Sigmoid colon (tissue), 7 donors: ENCODE data around the gene MECP2. TPM values are rescaled to one million over a fixed set of nuclear protein-coding genes. Genes with fewer than 3 reads are reported as not detected.

Source experiments
- DNase-seq: peaks from one replicate; pipeline ENCODE4 v3.0.0-alpha.2; 2019
- H3K27ac ChIP-seq, 4 donors: fragments of 200-600 bp; sonication (generic); one replicate each; pipeline ENCODE4 v1.5.1; 2016 to 2019; ENCODE audit warnings: mild to moderate bottlenecking in 1 of 4
- H3K27me3 ChIP-seq, 3 donors: fragments of 200-600 bp; sonication (generic); one replicate each; pipeline ENCODE4 v1.5.1; 2019; ENCODE audit warnings: mild to moderate bottlenecking in 1 of 3
- H3K36me3 ChIP-seq, 4 donors: fragments of 200-600 bp; sonication (generic); one replicate each; pipeline ENCODE4 v1.5.1; 2016 to 2019
- H3K4me1 ChIP-seq, 4 donors: fragments of 200-600 bp; sonication (generic); one replicate each; pipeline ENCODE4 v1.5.1; 2017 to 2019
- H3K4me3 ChIP-seq, 4 donors: fragments of 200-600 bp; sonication (generic); one replicate each; pipeline ENCODE4 v1.5.1; 2017 to 2019; ENCODE audit warnings: mild to moderate bottlenecking in 2 of 4, moderate library complexity in 1 of 4
- H3K9me3 ChIP-seq, 4 donors: fragments of 200-600 bp in 3 of 4; sonication (generic) in 3 of 4; one replicate each; pipeline versions ENCODE4 v1.5.1 to v1.6.1; 2013 to 2019
- EP300 ChIP-seq, 4 donors: sonication (generic); formaldehyde crosslinking; IDR thresholded peaks; one replicate each; pipeline ENCODE4 v1.6.1; 2017; ENCODE audit warnings: antibody characterized with exemption in 4 of 4
- POLR2A ChIP-seq, 2 donors: fragments of 450-650 bp; IDR thresholded peaks; one replicate each; pipeline ENCODE4 v1.6.1; 2016; ENCODE audit warnings: antibody characterized with exemption in 2 of 2, mild to moderate bottlenecking in 2 of 2, moderate library complexity in 2 of 2
- POLR2AphosphoS5 ChIP-seq, 4 donors: sonication (generic); formaldehyde crosslinking; IDR thresholded peaks; one replicate each; pipeline ENCODE4 v1.6.1; 2017; ENCODE audit warnings: antibody characterized with exemption in 4 of 4
- WGBS, 2 donors: extraction: QIAGEN DNeasy Blood & Tissue Kit; methylation state at CpG; one replicate each; pipeline ENCODE4 v1.1.7; 2013; 5-methylcytosine and 5-hydroxymethylcytosine counted together
- intact Hi-C: fragments of 100-400 bp; cut with DNase I; formaldehyde crosslinking; loops from one replicate; pipeline ENCODE4 v1.15.1; 2023
- polyA plus RNA-seq, 3 donors: library from polyadenylated mRNA; stranded (reverse); fragments of 200-250 nt; gene quantifications; one replicate each; pipeline ENCODE4 v1.2.3, GENCODE V29; 2013
- total RNA-seq, 4 donors: library from RNA; depleted of rRNA; stranded (reverse); fragments of >200 nt; gene quantifications; one replicate each; pipeline ENCODE4 v1.1.0, GENCODE V29; 2016
- TF ChIP-seq, protein P1 (sequence below), 4 experiments: fragments of 450-650 bp in 3 of 4; fragments of 200-600 bp in 1 of 4; IDR thresholded peaks; one replicate each; pipeline ENCODE4 v1.5.1; 2016 to 2019; ENCODE audit warnings: antibody characterized with exemption in 4 of 4, mild to moderate bottlenecking in 3 of 4, moderate library complexity in 2 of 4
- donor health status: healthy with polysubstance abuse.
- donor health status: Bipolar disorder and iron deficiency.
- donor health status: healthy.

Gene MECP2
- total and polyA plus RNA-seq, 7 donors = 14.4 to 57.9 (median 43.9) TPM

DNA sequence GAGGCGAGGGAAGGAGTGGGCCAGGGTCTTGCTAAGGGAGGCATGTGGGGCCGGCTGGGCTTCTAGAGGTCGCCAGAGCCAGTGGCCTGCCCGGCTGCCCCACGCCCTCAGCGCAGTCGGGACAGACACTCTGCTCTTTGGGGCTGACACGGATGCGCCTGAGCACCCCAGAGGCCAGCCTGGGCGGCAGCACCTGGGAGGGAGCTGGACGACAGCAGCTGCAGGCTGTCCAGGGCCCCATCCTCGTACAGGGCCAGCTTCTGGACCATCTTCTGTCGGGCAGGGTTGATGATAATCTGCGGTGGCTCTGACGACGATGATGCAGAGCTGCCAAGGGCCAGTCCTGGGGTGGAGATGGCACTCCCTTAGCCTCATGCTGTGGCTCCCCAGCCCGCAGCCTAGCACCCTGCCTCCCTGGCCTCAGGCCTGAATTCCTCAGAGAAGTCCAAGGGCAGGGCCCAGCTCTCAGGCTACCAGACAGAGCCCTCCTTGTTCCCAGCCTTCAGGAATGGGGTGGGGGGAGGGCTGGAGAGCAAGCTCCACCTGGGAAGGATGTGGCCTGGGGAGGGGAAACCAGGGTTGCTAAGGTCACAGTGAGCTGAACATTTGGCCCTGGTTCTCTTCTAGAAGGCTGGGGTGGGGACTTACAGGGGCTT is 85.1 kb downstream of the MECP2 start:
- Histone ChIP-seq H3K27ac (peak overlapping the region; percentile 0 to 44 (median 13)), H3K4me1 (peaks cover 0 to 7% (median 3%) of the 10 kb centered on the region in 4 donors), H3K27me3 (peaks cover 0 to 2% (median 0%) of the 10 kb centered on the region in 3 donors), H3K4me3 (no peak overlapping the region), H3K9me3 (no peaks in the 10 kb centered on the region), H3K36me3 (peaks cover 0 to 16% (median 0%) of the 10 kb centered on the region in 4 donors)
- TF ChIP-seq POLR2AphosphoS5 (IDR thresholded peaks at IDR 0.05) (no peak), POLR2A (IDR thresholded peaks at IDR 0.05) (no peak)
- TF ChIP-seq, protein P1, sequence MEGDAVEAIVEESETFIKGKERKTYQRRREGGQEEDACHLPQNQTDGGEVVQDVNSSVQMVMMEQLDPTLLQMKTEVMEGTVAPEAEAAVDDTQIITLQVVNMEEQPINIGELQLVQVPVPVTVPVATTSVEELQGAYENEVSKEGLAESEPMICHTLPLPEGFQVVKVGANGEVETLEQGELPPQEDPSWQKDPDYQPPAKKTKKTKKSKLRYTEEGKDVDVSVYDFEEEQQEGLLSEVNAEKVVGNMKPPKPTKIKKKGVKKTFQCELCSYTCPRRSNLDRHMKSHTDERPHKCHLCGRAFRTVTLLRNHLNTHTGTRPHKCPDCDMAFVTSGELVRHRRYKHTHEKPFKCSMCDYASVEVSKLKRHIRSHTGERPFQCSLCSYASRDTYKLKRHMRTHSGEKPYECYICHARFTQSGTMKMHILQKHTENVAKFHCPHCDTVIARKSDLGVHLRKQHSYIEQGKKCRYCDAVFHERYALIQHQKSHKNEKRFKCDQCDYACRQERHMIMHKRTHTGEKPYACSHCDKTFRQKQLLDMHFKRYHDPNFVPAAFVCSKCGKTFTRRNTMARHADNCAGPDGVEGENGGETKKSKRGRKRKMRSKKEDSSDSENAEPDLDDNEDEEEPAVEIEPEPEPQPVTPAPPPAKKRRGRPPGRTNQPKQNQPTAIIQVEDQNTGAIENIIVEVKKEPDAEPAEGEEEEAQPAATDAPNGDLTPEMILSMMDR (IDR thresholded peaks at IDR 0.05) = no peak
- intact Hi-C loops = loop anchor here (2.0 to 5.0 kb wide), 2 partner anchors 38 to 85 kb away; partner anchors contain the start of gene MECP2
- DNase-seq = no peak
- 50 to 78% methylated on average over 17 of the region's 17 CpGs for WGBS, 2 donors

DNA sequence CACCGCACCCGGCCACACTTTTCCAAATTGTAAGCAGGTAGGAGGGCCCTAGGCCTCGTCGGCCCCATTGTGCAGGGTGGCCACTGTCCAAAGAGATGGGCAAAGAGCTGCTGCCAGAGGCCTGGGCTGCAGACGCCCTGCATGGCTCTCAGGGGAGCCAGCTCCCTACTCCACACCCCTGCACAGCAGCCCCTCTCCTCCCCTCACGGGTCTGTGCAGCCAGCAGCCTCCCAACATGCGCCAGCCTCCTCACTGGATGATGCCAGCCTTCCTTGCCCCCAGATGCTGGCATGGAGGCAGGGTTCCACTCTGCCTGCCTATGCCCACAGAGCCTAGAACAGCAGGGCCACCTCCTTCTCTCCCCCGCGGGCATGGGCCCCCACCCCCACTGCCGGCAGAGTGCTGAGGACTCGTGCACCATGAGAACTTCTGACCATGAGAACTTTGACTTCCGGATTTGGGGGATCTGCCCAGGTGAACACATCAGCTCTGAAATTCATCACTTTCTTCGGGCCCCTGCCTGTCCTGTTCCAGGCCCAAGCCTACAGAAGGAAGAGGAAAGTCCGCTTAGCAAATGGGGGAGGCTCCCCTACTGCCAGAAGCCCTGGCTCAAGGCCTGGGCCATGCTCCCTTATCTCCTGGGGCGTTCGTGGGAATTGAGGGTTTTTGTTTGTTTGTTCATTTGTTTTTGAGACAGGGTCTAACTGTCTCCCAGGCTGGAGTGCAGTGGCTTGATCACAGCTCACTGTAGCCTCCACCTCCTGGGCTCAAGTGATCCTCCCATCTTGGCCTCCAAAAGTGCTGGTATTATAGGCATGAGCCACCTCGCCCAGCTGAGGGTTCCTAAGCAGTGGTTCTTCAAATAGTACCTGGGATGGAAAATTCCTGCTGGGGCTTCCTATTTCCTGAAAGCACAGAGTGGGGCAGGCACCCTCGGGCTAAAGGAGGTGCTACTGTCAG is 85.9 kb downstream of the MECP2 start:
- Histone ChIP-seq H3K4me3 (no peak overlapping the region), H3K9me3 (no peaks in the 10 kb centered on the region), H3K4me1 (peaks cover 0 to 7% (median 3%) of the 10 kb centered on the region in 4 donors), H3K27ac (peak overlapping the region in 1 of 4 donors; percentile 16), H3K36me3 (peaks cover 0 to 14% (median 0%) of the 10 kb centered on the region in 4 donors), H3K27me3 (peaks cover 0 to 2% (median 0%) of the 10 kb centered on the region in 3 donors)
- no peak for DNase-seq
- 83 to 90% methylated on average over 18 of the region's 18 CpGs for WGBS, 2 donors
- intact Hi-C loops = loop anchor here (2.0 to 5.0 kb wide), 2 partner anchors 39 to 86 kb away; partner anchors contain the start of gene MECP2
- TF ChIP-seq, protein P1 (IDR thresholded peaks at IDR 0.05) = no peak
- TF ChIP-seq POLR2A (IDR thresholded peaks at IDR 0.05) = no peak
- TF ChIP-seq POLR2AphosphoS5 (IDR thresholded peaks at IDR 0.05) = no peak
- no peak for TF ChIP-seq EP300 (IDR thresholded peaks at IDR 0.05)

DNA sequence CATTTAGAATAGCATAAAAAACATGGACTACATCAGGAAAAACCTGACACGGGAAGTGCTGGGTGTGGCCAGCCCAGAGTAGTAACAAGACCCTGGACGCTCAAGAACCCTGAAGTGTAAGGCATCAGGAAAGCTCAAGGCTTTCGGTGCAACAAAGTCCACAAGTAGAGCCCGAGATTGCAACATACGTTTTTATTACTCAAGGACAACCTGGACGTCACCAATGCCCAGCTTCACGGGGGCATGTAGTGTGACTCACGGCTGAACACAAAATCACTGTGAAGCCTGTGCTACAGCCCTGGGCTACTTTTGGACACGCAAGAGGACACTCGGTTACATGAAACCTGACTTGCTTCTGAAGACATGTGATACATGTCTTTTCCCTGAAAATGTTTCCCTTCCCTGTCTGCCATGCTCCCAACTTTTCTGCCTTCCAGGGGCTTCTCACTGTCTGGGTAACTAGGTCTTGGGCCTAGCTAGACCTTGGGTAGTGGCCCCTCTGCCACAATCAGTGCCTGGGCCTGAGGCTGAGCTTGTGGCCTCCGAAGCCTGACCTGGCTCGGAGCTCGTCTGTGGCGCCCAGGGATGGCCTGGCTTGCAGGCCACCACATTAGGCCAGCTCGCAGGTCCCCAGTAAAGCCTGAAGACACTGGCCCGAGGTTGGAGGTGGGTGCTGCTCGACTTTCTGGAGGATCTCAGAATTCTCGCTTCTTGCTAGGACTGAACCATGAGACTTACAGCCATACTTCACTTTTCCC is 87.0 kb downstream of the MECP2 start:
- intact Hi-C loops = loop anchor here (5.0 kb wide), 1 partner anchor 87 kb away; the partner anchor contains the start of gene MECP2
- TF ChIP-seq, protein P1 (IDR thresholded peaks at IDR 0.05) = no peak
- no peak for TF ChIP-seq POLR2AphosphoS5 (IDR thresholded peaks at IDR 0.05)
- no peak overlapping the region for H3K4me3 ChIP-seq
- no peak for DNase-seq
- peaks cover 0 to 2% (median 0%) of the 10 kb centered on the region in 3 donors for H3K27me3 ChIP-seq
- H3K4me1 ChIP-seq = peaks cover 0 to 7% (median 3%) of the 10 kb centered on the region in 4 donors
- H3K9me3 ChIP-seq = no peaks in the 10 kb centered on the region
- peaks cover 0 to 3% (median 0%) of the 10 kb centered on the region in 4 donors for H3K36me3 ChIP-seq
- no peak overlapping the region for H3K27ac ChIP-seq
- 87 to 92% methylated on average over 18 of the region's 18 CpGs for WGBS, 2 donors

DNA sequence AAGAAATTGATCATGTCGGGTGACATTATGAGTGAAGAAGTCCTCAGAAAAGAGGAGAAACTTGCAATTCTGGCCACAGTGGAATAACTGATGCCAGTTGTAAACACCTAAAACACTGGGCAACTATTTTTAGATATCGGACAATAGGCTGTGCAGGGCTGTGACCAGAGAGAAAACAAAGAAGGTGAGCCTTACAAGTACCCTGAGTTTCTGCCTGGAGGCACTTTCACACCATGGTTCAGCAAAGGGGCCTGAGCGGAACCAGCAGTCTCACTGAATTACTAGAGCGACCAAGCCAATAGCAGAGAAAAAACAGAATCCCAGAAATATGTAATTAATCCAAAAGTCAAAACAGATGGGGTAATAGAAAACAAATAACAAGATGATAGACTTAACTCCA is 89.0 kb downstream of the MECP2 start:
- TF ChIP-seq, protein P1 (IDR thresholded peaks at IDR 0.05) = no peak
- TF ChIP-seq POLR2A (IDR thresholded peaks at IDR 0.05) (no peak), POLR2AphosphoS5 (IDR thresholded peaks at IDR 0.05) (no peak), EP300 (IDR thresholded peaks at IDR 0.05) (no peak)
- no peaks in the 10 kb centered on the region for H3K9me3 ChIP-seq
- intact Hi-C loops = no loop called here
- H3K27me3 ChIP-seq = peaks cover 0 to 2% (median 0%) of the 10 kb centered on the region in 3 donors
- no peak for DNase-seq
- no peak overlapping the region for H3K27ac ChIP-seq
- H3K4me3 ChIP-seq = no peak overlapping the region
- WGBS, 2 donors = 65 to 71% methylated on average over 4 of the region's 4 CpGs
- peaks cover 0 to 2% (median under 1%) of the 10 kb centered on the region in 4 donors for H3K4me1 ChIP-seq
- H3K36me3 ChIP-seq = no peaks in the 10 kb centered on the region
